Measurements from ENCODE around the gene PAXX.

DNA sequence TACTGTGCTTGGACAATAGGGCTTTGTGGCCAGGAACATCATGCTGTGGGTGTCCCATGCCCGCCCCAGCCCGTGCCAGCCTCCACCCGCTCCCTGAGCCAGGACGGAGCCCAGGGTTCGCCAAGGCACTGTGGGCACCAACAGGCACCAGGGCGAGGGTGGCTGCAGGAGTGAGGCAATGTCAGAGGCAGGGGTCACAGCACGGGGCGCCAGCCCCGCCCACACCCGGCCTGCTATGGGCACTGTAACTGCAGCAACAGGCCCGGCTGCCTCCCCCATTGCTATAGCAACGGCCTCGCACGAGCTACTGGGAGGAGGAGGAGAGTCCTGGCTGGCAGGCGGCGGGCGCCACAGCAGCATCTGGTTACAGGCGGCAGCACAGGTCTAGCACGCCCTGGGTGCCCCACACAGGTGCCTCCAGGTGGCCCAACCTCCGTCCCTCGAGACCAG, 33.3 kb downstream of the PAXX start:
- TF ChIP-seq CTCF (IDR thresholded peaks at IDR 0.05) (no peak), POLR2A (IDR thresholded peaks at IDR 0.05) (no peak)
